T-helper 2 cell treated with Interferon-gamma antibody and Interleukin-4, amounts not matched to agents 5 μg/mL and 100 μg/mL, for 36 hours (primary cell): Measurements from ENCODE around the gene ZBTB8OS.
"Not testable (repeated sequence)": the region's sequence is repeated elsewhere in the genome, so short reads cannot be mapped to it uniquely, and the experiment has no call there.

Source experiments
- DNase-seq: peaks from one replicate; pipeline ENCODE4 v3.0.0; 2021; ENCODE audit warnings: low spot score
- H3K27ac Mint-ChIP-seq: one replicate; pipeline ENCODE4 v1.8.0; 2021; ENCODE audit warnings: mild to moderate bottlenecking, mixed read lengths
- H3K27me3 Mint-ChIP-seq: one replicate; pipeline ENCODE4 v1.8.0; 2021; ENCODE audit warnings: low read depth, mixed read lengths
- H3K36me3 Mint-ChIP-seq: one replicate; pipeline ENCODE4 v1.8.0; 2021; ENCODE audit warnings: low read depth, mixed read lengths
- H3K4me1 Mint-ChIP-seq: one replicate; pipeline ENCODE4 v1.8.0; 2021; ENCODE audit warnings: low read depth, mixed read lengths
- H3K4me3 Mint-ChIP-seq: one replicate; pipeline ENCODE4 v1.8.0; 2022; ENCODE audit warnings: mild to moderate bottlenecking, moderate library complexity, mixed read lengths
- H3K9me3 Mint-ChIP-seq: one replicate; pipeline ENCODE4 v1.8.0; 2021; ENCODE audit warnings: mixed read lengths

Gene ZBTB8OS

DNA sequence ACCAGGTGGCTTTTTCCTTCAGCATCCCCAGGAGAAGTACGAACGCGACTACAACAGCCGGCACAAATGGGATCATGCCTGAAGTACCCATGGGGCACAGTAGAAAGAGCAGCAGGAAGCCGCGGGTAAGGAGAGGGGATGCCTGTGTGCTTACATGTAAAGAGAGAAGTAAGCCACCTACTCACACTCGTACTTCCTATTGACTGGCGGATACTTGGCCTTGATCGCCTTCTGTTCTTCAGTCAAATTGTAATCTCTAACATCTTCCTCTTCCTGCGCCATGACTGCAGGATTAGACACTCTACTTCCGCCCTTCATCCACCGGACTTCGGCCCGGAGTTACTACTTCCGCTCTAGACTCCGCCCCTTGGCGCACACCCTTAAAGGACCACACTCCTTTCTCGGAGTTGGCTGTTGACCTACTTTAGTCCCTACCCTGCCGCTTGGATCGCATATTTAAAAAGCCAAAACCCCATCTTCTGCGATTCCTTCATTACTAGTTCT, at the start of gene ZBTB8OS:
TSS of gene ZBTB8OS (minus strand) at position 303 of the 504 bp plus-strand sequence. CDS start at position 282, 21 bp downstream.
- DNase-seq = peak; percentile 87
- no peaks in the 10 kb centered on the region for H3K9me3 Mint-ChIP-seq
- no peaks in the 10 kb centered on the region for H3K27me3 Mint-ChIP-seq
- peaks cover 31% of the 10 kb centered on the region for H3K4me1 Mint-ChIP-seq
- H3K36me3 Mint-ChIP-seq = peaks cover 53% of the 10 kb centered on the region
- peak within 1 kb of the TSS; percentile 97 for H3K4me3 Mint-ChIP-seq
- H3K27ac Mint-ChIP-seq = peak within 1 kb of the TSS; percentile 99

DNA sequence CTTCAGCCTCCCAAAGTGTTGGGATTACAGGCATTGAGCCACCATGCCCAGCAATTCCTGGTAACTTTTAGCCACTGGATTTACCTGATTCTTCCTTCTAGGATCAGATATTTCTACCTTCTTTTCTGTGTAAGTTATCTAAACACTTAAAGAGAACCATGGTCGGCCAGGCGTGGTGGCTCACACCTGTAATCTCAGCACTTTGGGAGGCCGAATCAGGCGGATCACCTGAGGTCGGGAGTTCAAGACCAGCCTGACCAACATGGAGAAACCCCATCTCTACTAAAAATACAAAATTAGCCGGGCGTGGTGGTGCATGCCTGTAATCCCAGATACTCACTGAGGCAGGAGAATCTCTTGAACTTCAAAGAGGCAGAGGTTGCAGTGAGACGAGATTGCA, 46.6 kb upstream of the ZBTB8OS start:
- H3K4me1 Mint-ChIP-seq, H3K9me3 Mint-ChIP-seq, DNase-seq, H3K4me3 Mint-ChIP-seq, H3K27ac Mint-ChIP-seq, H3K36me3 Mint-ChIP-seq: not testable (repeated sequence)
- peaks cover 20% of the 10 kb centered on the region for H3K27me3 Mint-ChIP-seq

DNA sequence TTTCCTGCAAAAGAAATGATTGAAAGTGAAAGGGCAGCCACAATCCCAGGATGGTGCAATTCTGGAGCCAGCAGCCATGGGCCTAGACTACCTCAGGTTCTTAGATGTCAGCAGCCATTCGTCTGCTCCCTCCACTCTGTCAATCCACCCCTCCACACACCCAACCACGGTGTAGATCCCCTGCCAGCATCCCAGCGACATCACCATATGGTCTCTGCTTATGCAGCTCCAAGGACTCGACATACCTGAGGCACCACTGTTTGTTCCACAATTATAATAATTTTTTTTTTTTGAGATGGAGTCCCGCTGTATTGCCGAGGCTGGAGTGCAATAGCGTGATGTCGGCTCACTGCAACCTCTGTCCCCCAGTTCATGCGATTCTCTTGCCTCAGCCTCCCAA, 45.7 kb upstream of the ZBTB8OS start:
- Mint-ChIP-seq H3K9me3 (no peaks in the 10 kb centered on the region), H3K27me3 (peaks cover 11% of the 10 kb centered on the region), H3K4me1 (peaks cover 2% of the 10 kb centered on the region), H3K36me3 (no peaks in the 10 kb centered on the region), H3K4me3 (no peak overlapping the region), H3K27ac (no peak overlapping the region)
- no peak for DNase-seq

DNA sequence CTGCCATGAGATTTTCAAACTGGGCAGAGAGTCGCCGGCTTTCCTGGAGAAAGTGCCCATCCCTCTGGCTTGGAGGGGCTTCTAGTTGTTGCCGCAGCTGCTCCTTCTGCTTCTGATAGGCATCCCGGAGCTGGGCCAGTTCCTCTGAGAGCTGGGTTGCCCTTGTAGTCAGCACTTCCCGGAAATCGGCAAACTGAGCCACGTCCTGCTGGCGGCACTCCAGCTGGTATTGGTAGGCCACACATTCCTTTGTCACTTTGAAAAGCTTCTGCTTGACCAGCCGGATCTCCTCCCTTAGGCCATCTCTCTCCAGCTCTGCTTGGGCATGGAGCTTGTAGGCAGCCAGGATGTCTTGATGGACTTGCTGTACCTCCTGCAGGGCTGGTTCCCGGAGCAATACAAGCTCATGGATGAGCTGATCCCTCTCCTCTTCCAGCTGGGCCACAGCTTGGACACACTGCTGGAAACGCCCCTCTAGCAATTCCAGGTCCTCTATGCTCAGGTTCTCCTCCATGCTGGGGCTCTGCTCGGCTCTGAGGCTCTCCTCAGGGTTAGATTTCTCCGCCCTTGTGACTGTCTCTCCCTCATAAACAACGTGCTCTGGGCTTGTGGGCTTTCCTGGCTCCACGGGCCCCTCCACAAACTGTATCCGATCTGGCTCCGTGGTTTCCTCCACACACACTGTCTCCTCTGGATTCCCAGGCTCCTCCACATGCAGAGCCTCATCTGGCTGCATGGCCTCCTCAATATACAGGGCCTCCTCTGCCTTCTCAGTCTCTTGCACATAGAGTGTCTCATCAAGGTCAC, 45.0 kb upstream of the ZBTB8OS start:
- Mint-ChIP-seq H3K4me1 (peaks cover 2% of the 10 kb centered on the region), H3K4me3 (no peak overlapping the region), H3K27me3 (peaks cover 7% of the 10 kb centered on the region), H3K27ac (no peak overlapping the region), H3K36me3 (no peaks in the 10 kb centered on the region), H3K9me3 (no peaks in the 10 kb centered on the region)
- DNase-seq = no peak

DNA sequence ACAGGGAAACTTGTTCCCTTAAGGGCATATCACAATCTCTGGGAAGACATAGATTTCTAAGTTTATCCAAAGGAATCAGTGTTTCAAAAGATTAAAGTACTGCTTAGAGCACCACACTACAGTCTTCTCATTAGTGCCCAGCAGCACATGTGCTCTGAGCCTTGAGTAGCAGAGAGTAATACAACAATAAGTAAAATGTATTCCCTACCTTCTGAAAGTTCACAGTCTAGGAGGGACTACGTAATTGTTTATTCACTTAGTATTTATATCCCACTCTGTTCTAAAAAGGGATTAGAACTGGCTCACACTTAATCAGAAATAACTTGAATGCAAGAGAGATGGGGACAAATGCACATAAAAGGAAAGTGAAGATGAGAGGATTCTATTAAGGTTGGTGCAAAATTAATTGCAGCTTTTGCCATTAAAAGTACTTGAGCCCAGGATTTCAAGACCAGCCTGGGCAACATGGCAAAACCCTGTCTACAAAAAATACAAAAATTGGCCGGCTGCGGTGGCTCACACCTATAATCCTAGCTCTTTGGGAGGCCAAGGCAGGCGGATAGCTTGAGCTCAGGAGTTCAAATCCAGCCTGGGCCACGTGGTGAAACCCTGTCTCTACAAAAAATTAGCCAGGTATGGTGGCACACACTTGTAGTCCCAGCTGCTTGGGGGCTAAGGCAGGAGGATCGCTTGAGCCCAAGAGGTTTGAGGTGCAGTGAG, 43.3 kb upstream of the ZBTB8OS start:
- H3K4me1 Mint-ChIP-seq = peaks cover 2% of the 10 kb centered on the region
- H3K36me3 Mint-ChIP-seq = no peaks in the 10 kb centered on the region
- DNase-seq = no peak
- no peaks in the 10 kb centered on the region for H3K27me3 Mint-ChIP-seq
- H3K4me3 Mint-ChIP-seq = no peak overlapping the region
- H3K27ac Mint-ChIP-seq = no peak overlapping the region
- no peaks in the 10 kb centered on the region for H3K9me3 Mint-ChIP-seq

DNA sequence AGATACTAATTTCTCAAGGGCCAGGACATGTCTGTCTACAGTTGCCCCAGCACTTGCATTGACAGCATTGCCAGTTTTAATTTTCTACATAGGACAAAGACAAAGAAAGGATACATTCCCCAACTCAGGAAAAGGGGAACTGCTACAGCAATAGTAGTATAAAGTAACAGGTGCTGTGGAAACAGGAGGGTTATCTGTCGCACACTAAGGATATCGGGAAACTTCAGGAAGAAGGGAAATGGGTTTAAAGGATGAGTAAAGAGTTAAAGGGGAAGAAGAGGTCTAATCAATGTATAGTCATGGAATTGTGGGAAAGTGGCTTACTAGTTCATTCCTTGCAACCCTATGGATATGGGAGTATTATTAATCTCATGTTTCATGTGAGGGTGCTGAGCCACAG, 36.0 kb upstream of the ZBTB8OS start:
- Mint-ChIP-seq H3K4me3 (no peak overlapping the region), H3K9me3 (no peaks in the 10 kb centered on the region), H3K27ac (no peak overlapping the region), H3K4me1 (no peaks in the 10 kb centered on the region), H3K36me3 (peaks cover 27% of the 10 kb centered on the region), H3K27me3 (no peaks in the 10 kb centered on the region)
- no peak for DNase-seq

DNA sequence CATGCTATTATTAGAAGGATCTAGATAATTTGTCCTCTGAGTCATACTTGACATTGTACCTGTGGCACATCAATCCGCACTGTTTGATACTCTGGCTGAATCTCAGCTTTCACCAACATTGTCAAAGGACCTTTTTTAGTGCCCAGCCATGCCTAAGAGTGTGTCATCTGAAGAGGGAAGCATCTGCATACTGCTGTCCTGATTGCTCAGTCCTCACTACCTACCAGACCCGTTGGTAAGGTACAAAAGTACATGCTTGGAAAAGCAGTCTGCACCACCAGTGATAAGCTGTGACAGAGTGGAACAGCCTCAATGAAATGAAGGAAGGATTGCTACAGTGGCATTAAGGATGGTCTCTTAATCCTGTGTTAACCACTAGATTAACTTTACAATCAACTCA, 35.1 kb upstream of the ZBTB8OS start:
- H3K9me3 Mint-ChIP-seq = no peaks in the 10 kb centered on the region
- no peaks in the 10 kb centered on the region for H3K27me3 Mint-ChIP-seq
- no peak overlapping the region for H3K4me3 Mint-ChIP-seq
- H3K36me3 Mint-ChIP-seq = peaks cover 35% of the 10 kb centered on the region
- H3K27ac Mint-ChIP-seq = no peak overlapping the region
- H3K4me1 Mint-ChIP-seq = no peaks in the 10 kb centered on the region
- no peak for DNase-seq

DNA sequence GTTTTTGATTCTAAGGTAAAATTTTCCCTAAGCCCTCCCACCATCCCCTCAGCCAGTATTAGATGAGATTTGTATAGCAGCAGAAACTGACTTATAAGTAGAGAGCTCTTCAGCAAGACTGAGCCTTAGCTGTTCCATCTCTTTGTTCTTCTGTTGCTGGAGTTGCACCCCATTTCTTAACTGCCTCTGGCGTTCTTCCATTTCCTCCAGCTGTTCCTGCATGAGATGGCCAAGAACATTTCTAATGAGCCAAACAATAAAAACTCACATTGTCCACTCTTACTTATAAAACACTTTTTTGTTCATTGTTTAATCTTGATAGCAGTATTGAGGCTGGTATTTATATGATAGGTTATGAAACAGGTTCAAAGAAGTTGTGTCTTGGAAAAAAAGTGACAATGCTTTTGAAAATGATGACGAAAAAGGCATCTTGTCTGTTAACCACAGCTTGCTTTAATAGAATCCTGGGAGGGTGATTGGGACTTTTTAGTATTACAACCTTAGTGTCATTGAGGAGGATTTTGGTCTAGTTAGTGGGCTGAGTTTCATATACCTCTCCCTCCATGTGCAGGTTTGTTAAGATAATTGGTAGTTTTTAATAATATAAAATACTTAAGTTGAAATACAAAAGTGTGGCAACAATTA, 33.9 kb upstream of the ZBTB8OS start:
- H3K4me3 Mint-ChIP-seq = no peak overlapping the region
- no peak overlapping the region for H3K27ac Mint-ChIP-seq
- no peaks in the 10 kb centered on the region for H3K27me3 Mint-ChIP-seq
- no peaks in the 10 kb centered on the region for H3K9me3 Mint-ChIP-seq
- peaks cover 2% of the 10 kb centered on the region for H3K4me1 Mint-ChIP-seq
- no peak for DNase-seq
- H3K36me3 Mint-ChIP-seq = peaks cover 47% of the 10 kb centered on the region

DNA sequence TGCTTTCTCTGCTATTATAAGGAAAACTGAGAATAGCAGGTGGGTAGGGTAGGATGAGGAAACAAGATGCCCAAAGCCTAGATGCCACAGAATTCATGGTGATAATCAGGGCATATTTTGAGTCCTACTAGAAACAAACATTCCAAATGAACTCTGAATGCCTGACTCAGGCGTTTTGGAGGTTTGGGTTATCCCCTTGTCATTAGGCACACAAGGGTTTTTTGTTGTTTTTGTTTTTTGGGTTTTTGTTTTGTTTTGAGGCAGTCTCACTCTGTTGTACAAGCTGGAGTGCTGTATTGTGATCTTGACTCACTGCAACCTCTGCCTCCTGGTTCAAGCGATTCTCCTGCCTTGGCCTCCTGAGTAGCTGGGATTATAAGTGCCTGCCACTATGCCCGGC, 33.0 kb upstream of the ZBTB8OS start:
- no peak overlapping the region for H3K27ac Mint-ChIP-seq

DNA sequence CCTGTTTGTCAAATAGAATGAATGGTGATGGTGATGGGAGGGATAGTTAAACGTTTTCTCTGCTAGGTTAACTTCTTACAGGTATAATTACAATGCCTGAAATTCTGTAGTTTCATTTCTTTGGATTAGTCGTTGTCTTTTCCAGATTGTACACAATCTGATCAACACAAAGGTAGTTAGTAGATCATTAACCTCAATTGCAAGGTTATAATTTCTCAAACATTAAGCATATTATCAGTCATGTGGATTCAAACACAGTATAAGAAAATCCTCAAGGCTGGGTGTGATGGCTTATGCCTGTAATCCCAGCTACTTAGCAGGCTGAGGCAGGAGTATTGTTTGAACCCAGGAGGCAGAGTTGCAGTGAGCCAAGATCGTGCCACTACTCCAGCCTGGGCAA, 31.6 kb upstream of the ZBTB8OS start:
- peaks cover 61% of the 10 kb centered on the region for H3K36me3 Mint-ChIP-seq
- DNase-seq = no peak
- no peaks in the 10 kb centered on the region for H3K27me3 Mint-ChIP-seq
- no peaks in the 10 kb centered on the region for H3K9me3 Mint-ChIP-seq
- H3K27ac Mint-ChIP-seq = no peak overlapping the region
- H3K4me3 Mint-ChIP-seq = no peak overlapping the region
- peaks cover 2% of the 10 kb centered on the region for H3K4me1 Mint-ChIP-seq

More for the DNA sequence above, 33.0 kb upstream of the ZBTB8OS start:
- H3K4me1 Mint-ChIP-seq = peaks cover 2% of the 10 kb centered on the region
- no peaks in the 10 kb centered on the region for H3K9me3 Mint-ChIP-seq
- H3K36me3 Mint-ChIP-seq = peaks cover 50% of the 10 kb centered on the region
- no peak for DNase-seq
- no peak overlapping the region for H3K4me3 Mint-ChIP-seq
- no peaks in the 10 kb centered on the region for H3K27me3 Mint-ChIP-seq

DNA sequence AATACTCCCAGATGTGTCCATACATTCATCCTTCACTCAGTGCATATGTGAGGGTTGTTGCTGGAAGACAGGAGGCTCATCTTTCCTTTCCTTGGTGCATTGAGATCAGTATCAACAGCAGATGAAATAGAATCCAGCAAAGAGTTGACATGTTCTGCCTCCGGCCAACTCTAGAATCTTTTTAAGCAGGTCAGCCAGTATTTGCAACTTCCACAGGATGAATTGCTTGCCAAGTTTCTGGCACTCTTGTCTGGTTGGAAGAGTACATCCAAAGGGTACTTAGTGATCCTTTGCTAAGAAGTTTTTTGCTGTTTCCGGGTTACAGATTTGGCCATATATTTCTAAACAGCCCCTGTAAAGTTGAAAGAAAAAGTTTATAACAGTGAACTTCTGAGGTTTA, 31.2 kb upstream of the ZBTB8OS start:
- H3K9me3 Mint-ChIP-seq = no peaks in the 10 kb centered on the region
- H3K4me3 Mint-ChIP-seq = no peak overlapping the region
- DNase-seq = no peak
- peaks cover 2% of the 10 kb centered on the region for H3K4me1 Mint-ChIP-seq
- H3K27ac Mint-ChIP-seq = no peak overlapping the region
- H3K27me3 Mint-ChIP-seq = no peaks in the 10 kb centered on the region
- H3K36me3 Mint-ChIP-seq = peaks cover 62% of the 10 kb centered on the region

DNA sequence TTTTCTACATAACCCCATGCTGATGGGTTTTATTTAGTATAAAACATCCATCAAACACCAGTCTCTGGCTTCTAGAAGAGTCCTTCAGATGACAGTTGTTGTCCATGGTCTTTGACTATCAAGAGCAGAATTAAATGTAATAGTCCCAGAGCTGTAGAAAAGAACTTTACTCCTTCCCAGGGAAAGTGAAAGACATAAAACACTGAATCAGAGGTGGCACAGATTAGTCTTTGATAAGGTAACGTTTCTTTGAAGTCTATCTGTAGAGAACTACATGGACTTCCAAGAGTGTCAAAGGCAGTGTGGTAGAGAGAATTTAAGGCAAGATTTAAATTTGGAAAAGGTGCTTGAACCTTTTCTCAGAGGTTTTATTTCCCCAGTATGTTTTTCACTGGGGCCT, 30.3 kb upstream of the ZBTB8OS start:
- Mint-ChIP-seq H3K4me3 (no peak overlapping the region), H3K4me1 (peaks cover 2% of the 10 kb centered on the region), H3K27me3 (no peaks in the 10 kb centered on the region), H3K27ac (no peak overlapping the region), H3K9me3 (no peaks in the 10 kb centered on the region), H3K36me3 (peaks cover 60% of the 10 kb centered on the region)
- no peak for DNase-seq

DNA sequence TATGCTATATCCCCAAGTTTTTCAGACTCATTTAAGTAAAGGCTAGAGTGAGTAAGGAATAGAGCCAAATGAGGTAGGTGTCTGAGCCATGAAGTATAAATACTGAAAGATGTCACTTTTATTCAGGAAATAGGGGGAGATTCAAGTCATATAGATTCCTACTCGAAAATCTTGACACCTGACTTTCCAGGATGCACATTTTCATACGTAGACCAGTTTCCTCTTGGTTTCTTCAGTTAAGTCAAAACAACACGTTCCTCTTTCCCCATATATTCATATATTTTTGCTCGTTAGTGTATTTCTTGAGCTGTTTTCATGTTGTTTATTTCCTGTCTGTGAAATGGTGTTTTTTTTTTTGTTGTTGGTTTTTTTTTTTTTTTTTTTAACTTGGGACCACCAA, 29.6 kb upstream of the ZBTB8OS start:
- H3K27me3 Mint-ChIP-seq, H3K27ac Mint-ChIP-seq, DNase-seq, H3K4me3 Mint-ChIP-seq, H3K9me3 Mint-ChIP-seq, H3K4me1 Mint-ChIP-seq: not testable (repeated sequence)
- peaks cover 60% of the 10 kb centered on the region for H3K36me3 Mint-ChIP-seq

DNA sequence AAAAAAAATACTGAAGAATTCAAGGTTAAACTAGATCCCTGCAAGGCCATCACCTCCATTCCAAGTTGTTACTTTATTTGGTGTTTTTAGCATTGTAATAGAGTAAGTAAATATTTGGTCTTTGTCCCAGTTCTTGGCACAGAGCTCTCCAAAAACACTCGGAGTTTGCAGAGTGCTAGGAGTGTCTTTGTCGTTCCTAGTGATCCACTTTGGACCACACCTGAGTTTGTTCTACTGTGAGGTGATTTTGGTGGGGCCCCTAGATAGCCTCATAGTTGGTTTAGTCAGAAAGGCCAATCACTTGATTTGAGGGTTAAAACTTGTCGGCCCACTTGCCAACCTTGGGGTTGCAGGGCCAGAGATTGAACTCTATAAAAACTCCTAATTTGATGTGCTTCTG, 26.6 kb upstream of the ZBTB8OS start:
- no peaks in the 10 kb centered on the region for H3K27me3 Mint-ChIP-seq
- H3K27ac Mint-ChIP-seq = no peak overlapping the region
- H3K4me3 Mint-ChIP-seq = no peak overlapping the region
- no peak for DNase-seq
- peaks cover 2% of the 10 kb centered on the region for H3K4me1 Mint-ChIP-seq
- peaks cover 65% of the 10 kb centered on the region for H3K36me3 Mint-ChIP-seq
- no peaks in the 10 kb centered on the region for H3K9me3 Mint-ChIP-seq
